Thyroid gland (tissue), 4 donors: ENCODE measurements around the gene FARP2.

Experiments used
- CTCF ChIP-seq, 6 experiments: fragments of 200-600 bp in 3 of 6; fragments of 450-650 bp in 3 of 6; sonication (generic) in 3 of 6; IDR thresholded peaks; one replicate each; pipeline ENCODE4 v1.5.1; 2016 to 2019; ENCODE audit warnings: antibody characterized with exemption in 6 of 6, mild to moderate bottlenecking in 2 of 6, inconsistent platforms in 1 of 6, moderate library complexity in 1 of 6
- POLR2A ChIP-seq, 2 donors: fragments of 450-650 bp; IDR thresholded peaks; one replicate each; pipeline ENCODE4 v1.6.1; 2017; ENCODE audit warnings: antibody characterized with exemption in 2 of 2, mild to moderate bottlenecking in 2 of 2, moderate library complexity in 1 of 2

- TF ChIP-seq CTCF (IDR thresholded peaks at IDR 0.05), result no peak
- no peak for TF ChIP-seq POLR2A (IDR thresholded peaks at IDR 0.05)
Observed at GRCh38 chr2:241413929-241414580, 58.0 kb downstream of the FARP2 start.
